ENCODE measurements around the gene RGS10. TPM values are rescaled to one million over a fixed set of nuclear protein-coding genes. Genes with fewer than 3 reads are reported as not detected.

Gene RGS10
- total and polyA plus RNA-seq, 10 of the 15 experiments (the other 5 are each of a cell fraction or from before 2014, with no cell fraction given): 72.8 to 193 (median 127) TPM

DNA sequence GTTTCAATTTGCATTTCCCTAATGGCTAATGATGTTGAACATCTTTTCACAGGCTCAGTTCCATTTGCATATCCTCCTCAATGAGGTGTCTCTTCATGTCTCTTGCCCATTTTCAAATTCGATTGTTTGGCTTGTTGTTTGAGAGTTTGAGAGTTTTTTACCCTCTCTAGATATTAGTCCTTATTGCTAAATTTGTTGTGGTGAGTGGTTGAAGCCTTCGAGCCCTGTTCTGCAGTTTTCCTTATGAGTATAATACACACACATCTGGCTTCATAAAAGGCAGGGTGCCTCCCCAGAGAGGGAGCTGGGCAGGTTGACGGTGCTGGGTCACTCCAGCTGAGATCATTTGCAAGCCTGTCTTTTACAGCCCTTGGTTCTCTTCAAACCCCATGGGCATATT is 65.1 kb downstream of the RGS10 start (continued):
- peak; percentile 16; the same call in 1 of the 2 replicates for TF ChIP-seq MTA2 (IDR thresholded peaks at IDR 0.05; ENCODE audit: low read depth)
- TF ChIP-seq SREBF2 (IDR thresholded peaks at IDR 0.05; ENCODE audit: low read length): no peak
- TF ChIP-seq IKZF2 (IDR thresholded peaks at IDR 0.05): no peak; a peak in 2 of 4 replicates
- no peak for TF ChIP-seq SMAD5 (IDR thresholded peaks at IDR 0.05; ENCODE audit: low read depth)
- TF ChIP-seq, protein P1, sequence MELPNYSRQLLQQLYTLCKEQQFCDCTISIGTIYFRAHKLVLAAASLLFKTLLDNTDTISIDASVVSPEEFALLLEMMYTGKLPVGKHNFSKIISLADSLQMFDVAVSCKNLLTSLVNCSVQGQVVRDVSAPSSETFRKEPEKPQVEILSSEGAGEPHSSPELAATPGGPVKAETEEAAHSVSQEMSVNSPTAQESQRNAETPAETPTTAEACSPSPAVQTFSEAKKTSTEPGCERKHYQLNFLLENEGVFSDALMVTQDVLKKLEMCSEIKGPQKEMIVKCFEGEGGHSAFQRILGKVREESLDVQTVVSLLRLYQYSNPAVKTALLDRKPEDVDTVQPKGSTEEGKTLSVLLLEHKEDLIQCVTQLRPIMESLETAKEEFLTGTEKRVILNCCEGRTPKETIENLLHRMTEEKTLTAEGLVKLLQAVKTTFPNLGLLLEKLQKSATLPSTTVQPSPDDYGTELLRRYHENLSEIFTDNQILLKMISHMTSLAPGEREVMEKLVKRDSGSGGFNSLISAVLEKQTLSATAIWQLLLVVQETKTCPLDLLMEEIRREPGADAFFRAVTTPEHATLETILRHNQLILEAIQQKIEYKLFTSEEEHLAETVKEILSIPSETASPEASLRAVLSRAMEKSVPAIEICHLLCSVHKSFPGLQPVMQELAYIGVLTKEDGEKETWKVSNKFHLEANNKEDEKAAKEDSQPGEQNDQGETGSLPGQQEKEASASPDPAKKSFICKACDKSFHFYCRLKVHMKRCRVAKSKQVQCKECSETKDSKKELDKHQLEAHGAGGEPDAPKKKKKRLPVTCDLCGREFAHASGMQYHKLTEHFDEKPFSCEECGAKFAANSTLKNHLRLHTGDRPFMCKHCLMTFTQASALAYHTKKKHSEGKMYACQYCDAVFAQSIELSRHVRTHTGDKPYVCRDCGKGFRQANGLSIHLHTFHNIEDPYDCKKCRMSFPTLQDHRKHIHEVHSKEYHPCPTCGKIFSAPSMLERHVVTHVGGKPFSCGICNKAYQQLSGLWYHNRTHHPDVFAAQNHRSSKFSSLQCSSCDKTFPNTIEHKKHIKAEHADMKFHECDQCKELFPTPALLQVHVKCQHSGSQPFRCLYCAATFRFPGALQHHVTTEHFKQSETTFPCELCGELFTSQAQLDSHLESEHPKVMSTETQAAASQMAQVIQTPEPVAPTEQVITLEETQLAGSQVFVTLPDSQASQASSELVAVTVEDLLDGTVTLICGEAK (IDR thresholded peaks at IDR 0.05; ENCODE audit: borderline replicate concordance): no peak
- TF ChIP-seq ESRRA (IDR thresholded peaks at IDR 0.05; ENCODE audit: low read length): no peak
- 0 out of 2 replicates have a peak, but pooled peaks have one; percentile 39 for TF ChIP-seq CREB1 (IDR thresholded peaks at IDR 0.05; ENCODE audit: low read depth)
- TF ChIP-seq NFIC (IDR thresholded peaks at IDR 0.05; ENCODE audit: low read depth, low read length): peak; percentile 61
- TF ChIP-seq CBFB (IDR thresholded peaks at IDR 0.05; ENCODE audit: low read depth): 0 out of 2 replicates have a peak, but pooled peaks have one; percentile 50
- TF ChIP-seq, protein P2, sequence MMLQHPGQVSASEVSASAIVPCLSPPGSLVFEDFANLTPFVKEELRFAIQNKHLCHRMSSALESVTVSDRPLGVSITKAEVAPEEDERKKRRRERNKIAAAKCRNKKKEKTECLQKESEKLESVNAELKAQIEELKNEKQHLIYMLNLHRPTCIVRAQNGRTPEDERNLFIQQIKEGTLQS (IDR thresholded peaks at IDR 0.05; ENCODE audit: borderline replicate concordance, extremely low read depth, low read depth, low read length): no peak
- no peak for TF ChIP-seq DPF2 (IDR thresholded peaks at IDR 0.05)
- no peak for TF ChIP-seq NFYB (IDR thresholded peaks at IDR 0.05; ENCODE audit: insufficient read depth, low read depth, low read length)
- TF ChIP-seq RELA (IDR thresholded peaks at IDR 0.05; ENCODE audit: borderline replicate concordance, partially characterized antibody): no peak
- TF ChIP-seq HDAC6 (IDR thresholded peaks at IDR 0.05; ENCODE audit: unreplicated experiment): no peak
- TF ChIP-seq WRNIP1 (IDR thresholded peaks at IDR 0.05; ENCODE audit: borderline replicate concordance, low read depth, low read length): no peak
- TF ChIP-seq, protein P3, sequence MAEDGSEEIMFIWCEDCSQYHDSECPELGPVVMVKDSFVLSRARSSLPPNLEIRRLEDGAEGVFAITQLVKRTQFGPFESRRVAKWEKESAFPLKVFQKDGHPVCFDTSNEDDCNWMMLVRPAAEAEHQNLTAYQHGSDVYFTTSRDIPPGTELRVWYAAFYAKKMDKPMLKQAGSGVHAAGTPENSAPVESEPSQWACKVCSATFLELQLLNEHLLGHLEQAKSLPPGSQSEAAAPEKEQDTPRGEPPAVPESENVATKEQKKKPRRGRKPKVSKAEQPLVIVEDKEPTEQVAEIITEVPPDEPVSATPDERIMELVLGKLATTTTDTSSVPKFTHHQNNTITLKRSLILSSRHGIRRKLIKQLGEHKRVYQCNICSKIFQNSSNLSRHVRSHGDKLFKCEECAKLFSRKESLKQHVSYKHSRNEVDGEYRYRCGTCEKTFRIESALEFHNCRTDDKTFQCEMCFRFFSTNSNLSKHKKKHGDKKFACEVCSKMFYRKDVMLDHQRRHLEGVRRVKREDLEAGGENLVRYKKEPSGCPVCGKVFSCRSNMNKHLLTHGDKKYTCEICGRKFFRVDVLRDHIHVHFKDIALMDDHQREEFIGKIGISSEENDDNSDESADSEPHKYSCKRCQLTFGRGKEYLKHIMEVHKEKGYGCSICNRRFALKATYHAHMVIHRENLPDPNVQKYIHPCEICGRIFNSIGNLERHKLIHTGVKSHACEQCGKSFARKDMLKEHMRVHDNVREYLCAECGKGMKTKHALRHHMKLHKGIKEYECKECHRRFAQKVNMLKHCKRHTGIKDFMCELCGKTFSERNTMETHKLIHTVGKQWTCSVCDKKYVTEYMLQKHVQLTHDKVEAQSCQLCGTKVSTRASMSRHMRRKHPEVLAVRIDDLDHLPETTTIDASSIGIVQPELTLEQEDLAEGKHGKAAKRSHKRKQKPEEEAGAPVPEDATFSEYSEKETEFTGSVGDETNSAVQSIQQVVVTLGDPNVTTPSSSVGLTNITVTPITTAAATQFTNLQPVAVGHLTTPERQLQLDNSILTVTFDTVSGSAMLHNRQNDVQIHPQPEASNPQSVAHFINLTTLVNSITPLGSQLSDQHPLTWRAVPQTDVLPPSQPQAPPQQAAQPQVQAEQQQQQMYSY (CRISPR knock-in tag; IDR thresholded peaks at IDR 0.05): no peak
- TF ChIP-seq NR2C1 (IDR thresholded peaks at IDR 0.05): no peak
- no peak for TF ChIP-seq ASH2L (IDR thresholded peaks at IDR 0.05; ENCODE audit: borderline replicate concordance, low read depth)
- no peak for TF ChIP-seq POLR2AphosphoS2 (IDR thresholded peaks at IDR 0.05; ENCODE audit: low read depth, low read length)
- TF ChIP-seq, protein P4, sequence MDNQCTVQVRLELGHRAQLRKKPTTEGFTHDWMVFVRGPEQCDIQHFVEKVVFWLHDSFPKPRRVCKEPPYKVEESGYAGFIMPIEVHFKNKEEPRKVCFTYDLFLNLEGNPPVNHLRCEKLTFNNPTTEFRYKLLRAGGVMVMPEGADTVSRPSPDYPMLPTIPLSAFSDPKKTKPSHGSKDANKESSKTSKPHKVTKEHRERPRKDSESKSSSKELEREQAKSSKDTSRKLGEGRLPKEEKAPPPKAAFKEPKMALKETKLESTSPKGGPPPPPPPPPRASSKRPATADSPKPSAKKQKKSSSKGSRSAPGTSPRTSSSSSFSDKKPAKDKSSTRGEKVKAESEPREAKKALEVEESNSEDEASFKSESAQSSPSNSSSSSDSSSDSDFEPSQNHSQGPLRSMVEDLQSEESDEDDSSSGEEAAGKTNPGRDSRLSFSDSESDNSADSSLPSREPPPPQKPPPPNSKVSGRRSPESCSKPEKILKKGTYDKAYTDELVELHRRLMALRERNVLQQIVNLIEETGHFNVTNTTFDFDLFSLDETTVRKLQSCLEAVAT (IDR thresholded peaks at IDR 0.05): no peak
- TF ChIP-seq EZH2 (IDR thresholded peaks at IDR 0.05; ENCODE audit: borderline replicate concordance, control insufficient read depth, low read depth, low read length): no peak
- TF ChIP-seq PAX8 (IDR thresholded peaks at IDR 0.05): no peak
- no peak for TF ChIP-seq BHLHE40 (IDR thresholded peaks at IDR 0.05; ENCODE audit: borderline replicate concordance in 1 of 2, low read depth in 2 of 2, low read length in 1 of 2)
